Ovary (tissue), 9 donors: ENCODE data around the gene KLHL3. TPM values are rescaled to one million over a fixed set of nuclear protein-coding genes. Genes with fewer than 3 reads are reported as not detected.

ENCODE experiments used
- DNase-seq, 5 donors: peaks; one replicate each; pipeline ENCODE4 v3.0.0-alpha.2; 2019 to 2020
- H3K27ac ChIP-seq, 2 donors: fragments of 200-600 bp; one replicate each; pipeline versions ENCODE4 v1.5.1 to v1.8.0; 2019 to 2022
- H3K27me3 ChIP-seq: fragments of 200-600 bp; one replicate; pipeline ENCODE4 v1.8.0; 2022
- H3K36me3 ChIP-seq: fragments of 200-600 bp; sonication (generic); one replicate; pipeline ENCODE4 v1.5.1; 2019
- H3K4me1 ChIP-seq: one replicate; pipeline ENCODE4 v1.8.1; 2013; ENCODE audit warnings: mild to moderate bottlenecking, moderate library complexity; ENCODE audit not compliant: insufficient read depth
- H3K4me3 ChIP-seq: fragments of 200-600 bp; sonication (generic); one replicate; pipeline ENCODE4 v1.5.1; 2017
- H3K9me3 ChIP-seq, 2 donors: fragments of 200-600 bp in 1 of 2; sonication (generic) in 1 of 2; one replicate each; pipeline versions ENCODE4 v1.5.1 to v1.8.1; 2013 to 2019; ENCODE audit warnings: mild to moderate bottlenecking in 1 of 2, moderate library complexity in 1 of 2
- CTCF ChIP-seq, 3 donors: fragments of 450-650 bp in 2 of 3; fragments of 200-600 bp in 1 of 3; IDR thresholded peaks; one replicate each; pipeline versions ENCODE4 v1.5.1 to v1.8.0; 2016 to 2022; ENCODE audit warnings: antibody characterized with exemption in 3 of 3, mild to moderate bottlenecking in 1 of 3
- EP300 ChIP-seq: sonication (generic); formaldehyde crosslinking; IDR thresholded peaks from one replicate; pipeline ENCODE4 v1.6.1; 2017; ENCODE audit warnings: antibody characterized with exemption
- POLR2A ChIP-seq: fragments of 450-650 bp; IDR thresholded peaks from one replicate; pipeline ENCODE4 v1.6.1; 2017; ENCODE audit warnings: antibody characterized with exemption, mild to moderate bottlenecking, moderate library complexity
- WGBS, 3 donors: extraction: QIAGEN DNeasy Blood & Tissue Kit in 1 of 3; methylation state at CpG; one replicate each; pipeline versions ENCODE4 v1.1.5 to v1.1.7; 2013 to 2017; 5-methylcytosine and 5-hydroxymethylcytosine counted together
- intact Hi-C, 4 donors: fragments of 100-400 bp; cut with DNase I; formaldehyde crosslinking; loops; one replicate each; pipeline versions ENCODE4 v1.11.0 to v1.15.1; 2022 to 2023
- polyA plus RNA-seq, 2 donors: library from polyadenylated mRNA; stranded (reverse); fragments of 200-250 nt in 1 of 2; fragments of 350-450 nt in 1 of 2; fragmentation: Illumina TruSeq in 1 of 2; extraction: RNeasy Lipid Tissue Mini Kit (QIAGEN cat#74804) in 1 of 2; gene quantifications; one replicate each; pipeline ENCODE4 v1.2.3, GENCODE V29; 2013 to 2014
- total RNA-seq, 7 donors: library from RNA; depleted of rRNA in 2 of 7; stranded (reverse); fragments of >200 nt in 2 of 7; fragmentation: NEBNext Ultra II Directional in 3 of 7; extraction: Animal tissue kit (Norgen Biotek cat#: 25700) in 3 of 7; gene quantifications; one replicate each; pipeline versions ENCODE4 v1.1.0 to v1.2.4, GENCODE V29; 2016 to 2023
- donor health status: DM: no; HTN: no; CAD: no; lungs with moderate emphysema.
- donor health status: DM: no; HTN: no; CAD: no.
- donor health status: Bipolar disorder and iron deficiency.
- donor health status: DM: yes; HTN: yes; CAD: no.
- donor health status: DM: no; HTN: no; CAD: no.
- donor health status: DM: yes; HTN: yes; CAD: no.

The KLHL3 gene
- total and polyA plus RNA-seq, 9 donors: 2.9 to 15.7 (median 8.7) TPM

GRCh38 chr5:137754961-137755762, 19.3 kb upstream of the KLHL3 start:
- Histone ChIP-seq H3K9me3 (no peaks in the 10 kb centered on the region), H3K36me3 (no peaks in the 10 kb centered on the region), H3K4me3 (peak overlapping the region; percentile 91), H3K27me3 (no peaks in the 10 kb centered on the region), H3K27ac (peak overlapping the region; percentile 97), H3K4me1 (no peaks in the 10 kb centered on the region)
- TF ChIP-seq CTCF (IDR thresholded peaks at IDR 0.05) (peak in 1 of 3 donors; percentile 2), EP300 (no peak)
- peak in 3 of 5 donors; percentile 17 to 36 (median 34) for DNase-seq
- intact Hi-C loops: loop anchor here in 3 of 4 donors (10.0 kb wide), 2 partner anchors 280 to 740 kb away; partner anchors contain the start of gene FAM13B (in 2 of the 3)
- 26 to 29% (median 27%) methylated on average over 36 of the region's 36 CpGs for WGBS, 3 donors

- 0 to 1% (median 1%) methylated on average over 78 to 79 of the region's 79 CpGs for WGBS, 3 donors
- intact Hi-C loops: loop anchor here in 3 of 4 donors (10.0 kb wide), 2 partner anchors 280 to 740 kb away; partner anchors contain the start of gene FAM13B (in 2 of the 3)
- peak within 1 kb of the TSS; percentile 97 for H3K27ac ChIP-seq
Measured at GRCh38 chr5:137754188-137754960, 18.5 kb upstream of the KLHL3 start, which contains the start of gene HNRNPA0. Gene HNRNPA0 (minus strand): TSS chr5:137754363. CDS start chr5:137754066, 297 bp downstream.

GRCh38 chr5:137753691-137754187, 17.9 kb upstream of the KLHL3 start:
- Histone ChIP-seq H3K27me3 (no peaks in the 10 kb centered on the region), H3K4me1 (no peaks in the 10 kb centered on the region), H3K27ac (peak overlapping the region; percentile 97), H3K4me3 (peak overlapping the region; percentile 91), H3K36me3 (no peaks in the 10 kb centered on the region), H3K9me3 (no peaks in the 10 kb centered on the region)
- 0% methylated on average over 40 to 45 of the region's 45 CpGs for WGBS, 3 donors
- intact Hi-C loops: loop anchor here in 3 of 4 donors (10.0 kb wide), 2 partner anchors 281 to 741 kb away; partner anchors contain the start of gene FAM13B (in 2 of the 3)
- TF ChIP-seq POLR2A: no peak
- peak in 1 of 3 donors; percentile 6 for TF ChIP-seq CTCF (IDR thresholded peaks at IDR 0.05)
- peak in 1 of 5 donors; percentile 76 for DNase-seq

More at GRCh38 chr5:137754188-137754960, 18.5 kb upstream of the KLHL3 start, which contains the start of gene HNRNPA0:
- Histone ChIP-seq H3K36me3 (no peaks in the 10 kb centered on the region), H3K4me3 (peak within 1 kb of the TSS; percentile 91), H3K27me3 (no peaks in the 10 kb centered on the region), H3K4me1 (no peaks in the 10 kb centered on the region), H3K9me3 (no peaks in the 10 kb centered on the region)
- TF ChIP-seq POLR2A: peak; percentile 98
- peak; percentile 6 to 26 (median 25) for TF ChIP-seq CTCF (IDR thresholded peaks at IDR 0.05)
- TF ChIP-seq EP300: peak; percentile 8
- DNase-seq: peak; percentile 96 to 98 (median 97)
